Measurements from ENCODE around the gene XPO5. TPM values are rescaled to one million over a fixed set of nuclear protein-coding genes. Genes with fewer than 3 reads are reported as not detected.

Gene XPO5
- 23.3 and 36.7 TPM in 2 replicates for total RNA-seq

GRCh38 chr6:43575772-43576551, at the start of gene XPO5, which contains the start of gene POLH:
XPO5 (minus strand) TSS chr6:43576038; CDS start chr6:43575864, 174 bp downstream.
POLH (plus strand) TSS chr6:43576185; CDS start chr6:43582320, 6,135 bp downstream.

GRCh38 chr6:43516697-43517504, 58.9 kb downstream of the XPO5 start, which contains the start of the genes POLR1C and YIPF3:
POLR1C (plus strand) TSS chr6:43517089; CDS start chr6:43517110, 21 bp downstream.
YIPF3 (minus strand) TSS chr6:43516926; CDS start chr6:43516807, 119 bp downstream.

DNA sequence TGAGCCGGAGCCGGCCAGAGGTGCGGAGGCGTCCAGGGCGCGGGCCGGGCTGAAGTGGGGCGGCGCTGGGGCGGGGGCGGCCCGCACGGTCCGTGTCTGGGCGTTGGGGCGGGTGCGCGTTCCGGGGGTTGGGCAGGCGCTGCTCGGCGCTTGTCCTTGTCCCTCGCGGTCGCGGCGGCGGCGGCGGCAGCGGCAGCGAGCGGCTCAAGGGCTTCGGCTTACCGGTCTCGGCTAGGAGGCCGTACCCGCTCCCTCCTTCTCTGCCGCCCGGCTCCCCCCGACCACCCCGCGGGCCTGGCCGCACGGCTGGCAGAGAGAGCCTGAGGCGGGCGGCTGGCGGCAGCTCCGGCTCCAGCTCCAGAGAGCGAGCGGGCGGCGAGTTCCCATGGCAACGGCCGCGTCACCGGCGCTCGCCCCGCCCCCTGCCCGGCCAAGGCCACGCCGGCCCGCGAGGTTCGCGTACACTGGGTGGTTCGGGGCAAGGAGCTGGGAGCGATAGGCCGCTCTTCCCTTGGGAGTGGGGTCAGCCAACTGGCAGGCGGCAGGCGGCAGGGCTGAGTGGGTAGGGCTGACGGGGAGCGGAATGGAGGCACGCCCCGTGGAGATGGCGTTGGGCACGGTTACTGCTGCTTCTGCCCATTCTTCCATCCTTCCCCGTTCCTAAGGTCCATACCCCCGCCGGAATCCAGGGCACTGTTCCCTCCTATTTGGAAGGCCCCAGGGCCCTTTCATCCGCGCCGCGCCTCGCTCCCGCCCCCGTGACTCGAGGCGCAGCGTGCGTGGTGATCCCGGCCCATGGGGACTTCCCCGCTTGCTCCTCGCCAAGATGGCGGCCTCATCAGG, 65.6 kb downstream of the XPO5 start, which contains the start of gene LRRC73:
LRRC73 (minus strand) TSS at position 363 of the 843 bp plus-strand sequence. CDS start 561 bp downstream, outside the sequence.

GRCh38 chr6:43477235-43478007, 98.4 kb downstream of the XPO5 start, which contains the start of gene TJAP1:
TJAP1 (plus strand) TSS chr6:43477570; CDS start chr6:43499002, 21,432 bp downstream.

Other genes starting within 250 kb of the XPO5 start
- gene ZNF318, start 206.4 kb downstream of the XPO5 start, total RNA-seq, result 8.0 and 9.5 TPM in 2 replicates
- 24.1 and 30.9 TPM in 2 replicates for gene ABCC10, start 148.5 kb downstream of the XPO5 start, total RNA-seq
- gene DLK2, start 120.5 kb downstream of the XPO5 start, total RNA-seq, result 0.20 and 0.86 TPM in 2 replicates
- 9.6 and 13.7 TPM in 2 replicates for gene TJAP1, start 98.5 kb downstream of the XPO5 start, total RNA-seq
- gene LRRC73, start 65.7 kb downstream of the XPO5 start, total RNA-seq, result 0.78 and 1.4 TPM in 2 replicates
- 105 and 112 TPM in 2 replicates for gene YIPF3, start 59.1 kb downstream of the XPO5 start, total RNA-seq
- gene POLR1C, start 58.9 kb downstream of the XPO5 start, total RNA-seq, result 16.6 and 24.9 TPM in 2 replicates
- 25.6 and 28.0 TPM in 2 replicates for gene POLH, start 147 bp upstream of the XPO5 start, total RNA-seq
- gene GTPBP2, start 53.2 kb upstream of the XPO5 start, total RNA-seq, result 63.2 and 80.7 TPM in 2 replicates
- 12.5 and 13.9 TPM in 2 replicates for gene MAD2L1BP, start 59.8 kb upstream of the XPO5 start, total RNA-seq
- 0.83 and 1.3 TPM in 2 replicates for gene RSPH9, start 69.0 kb upstream of the XPO5 start, total RNA-seq
- 26.7 and 32.8 TPM in 2 replicates for gene MRPS18A, start 111.8 kb upstream of the XPO5 start, total RNA-seq
- gene VEGFA, start 194.2 kb upstream of the XPO5 start, total RNA-seq, result 623 and 855 TPM in 2 replicates